Measurements from ENCODE around the gene RBM44.

DNA sequence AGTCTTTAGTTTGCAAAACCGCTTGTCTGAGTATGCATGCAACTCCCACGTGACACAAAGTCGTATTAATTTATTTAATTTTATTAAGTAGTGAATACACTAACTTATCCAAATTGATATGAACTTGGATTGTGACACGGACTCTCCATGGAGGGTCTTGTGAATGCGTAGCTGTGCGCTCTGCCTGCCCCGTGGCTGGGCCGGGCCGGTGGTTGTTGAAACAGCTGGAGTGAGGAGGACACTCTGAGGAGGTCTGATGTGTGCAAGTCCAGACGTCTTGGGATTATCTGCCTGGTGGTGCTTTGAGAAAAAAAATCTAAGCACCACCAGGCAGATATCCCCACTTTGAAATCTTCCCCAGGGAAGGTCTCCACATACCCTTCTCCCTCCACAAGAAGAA, 41.0 kb upstream of the RBM44 start:
- TF ChIP-seq, protein P1, sequence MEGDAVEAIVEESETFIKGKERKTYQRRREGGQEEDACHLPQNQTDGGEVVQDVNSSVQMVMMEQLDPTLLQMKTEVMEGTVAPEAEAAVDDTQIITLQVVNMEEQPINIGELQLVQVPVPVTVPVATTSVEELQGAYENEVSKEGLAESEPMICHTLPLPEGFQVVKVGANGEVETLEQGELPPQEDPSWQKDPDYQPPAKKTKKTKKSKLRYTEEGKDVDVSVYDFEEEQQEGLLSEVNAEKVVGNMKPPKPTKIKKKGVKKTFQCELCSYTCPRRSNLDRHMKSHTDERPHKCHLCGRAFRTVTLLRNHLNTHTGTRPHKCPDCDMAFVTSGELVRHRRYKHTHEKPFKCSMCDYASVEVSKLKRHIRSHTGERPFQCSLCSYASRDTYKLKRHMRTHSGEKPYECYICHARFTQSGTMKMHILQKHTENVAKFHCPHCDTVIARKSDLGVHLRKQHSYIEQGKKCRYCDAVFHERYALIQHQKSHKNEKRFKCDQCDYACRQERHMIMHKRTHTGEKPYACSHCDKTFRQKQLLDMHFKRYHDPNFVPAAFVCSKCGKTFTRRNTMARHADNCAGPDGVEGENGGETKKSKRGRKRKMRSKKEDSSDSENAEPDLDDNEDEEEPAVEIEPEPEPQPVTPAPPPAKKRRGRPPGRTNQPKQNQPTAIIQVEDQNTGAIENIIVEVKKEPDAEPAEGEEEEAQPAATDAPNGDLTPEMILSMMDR (IDR thresholded peaks at IDR 0.05; ENCODE audit: low read length) = no peak
- TF ChIP-seq EZH2 (optimal IDR thresholded peaks at IDR 0.05; ENCODE audit: low read depth, low read length) = no peak

Data from MM.1S (cell line).